NCI-H82 (cell line): ENCODE results near the gene PRIM1.
A peak's percentile ranks its signal among the peaks of the same experiment; 100 is the strongest.
"Not testable (repeated sequence)": the region's sequence is repeated elsewhere in the genome, so short reads cannot be mapped to it uniquely, and the experiment has no call there.

Source experiments
- DNase-seq: peaks from one replicate; lab custom pipeline; 2025; lab: John Stamatoyannopoulos, UW

The PRIM1 gene

GRCh38 chr12:56760460-56760859, 8.3 kb upstream of the PRIM1 start:
- no peak for DNase-seq

- DNase-seq, result no peak
Observed at GRCh38 chr12:56759263-56759908, 7.3 kb upstream of the PRIM1 start.

GRCh38 chr12:56758728-56759262, 6.7 kb upstream of the PRIM1 start:
- no peak for DNase-seq

GRCh38 chr12:56757971-56758370, 5.8 kb upstream of the PRIM1 start:
- not testable (repeated sequence) for DNase-seq

GRCh38 chr12:56753566-56753965, 1.4 kb upstream of the PRIM1 start:
- DNase-seq, result no peak

GRCh38 chr12:56750596-56750995, 1.5 kb downstream of the PRIM1 start:
- not testable (repeated sequence) for DNase-seq

GRCh38 chr12:56749853-56750252, 2.3 kb downstream of the PRIM1 start:
- DNase-seq, result no peak

- DNase-seq, result no peak
Observed at GRCh38 chr12:56749359-56749758, 2.8 kb downstream of the PRIM1 start.

GRCh38 chr12:56728139-56728861, 23.8 kb downstream of the PRIM1 start:
- DNase-seq, result no peak

- not testable (repeated sequence) for DNase-seq
Observed at GRCh38 chr12:56726196-56726675, 25.9 kb downstream of the PRIM1 start.

- no peak for DNase-seq
Observed at GRCh38 chr12:56725723-56726102, 26.4 kb downstream of the PRIM1 start.

- DNase-seq, result peak; percentile 99
Observed at GRCh38 chr12:56724972-56725722, 27.0 kb downstream of the PRIM1 start, which contains the start of gene NACA. Gene NACA, minus strand, starts transcription at chr12:56725299. Its CDS starts 778 bp downstream, at chr12:56724521.

GRCh38 chr12:56724701-56724971, 27.5 kb downstream of the PRIM1 start:
- DNase-seq, result no peak

- no peak for DNase-seq
Observed at GRCh38 chr12:56723889-56724700, 28.0 kb downstream of the PRIM1 start.

- DNase-seq, result peak; percentile 36
Observed at GRCh38 chr12:56723352-56723751, 28.8 kb downstream of the PRIM1 start.

GRCh38 chr12:56722832-56723231, 29.3 kb downstream of the PRIM1 start:
- no peak for DNase-seq

- DNase-seq, result no peak
Observed at GRCh38 chr12:56721721-56722120, 30.4 kb downstream of the PRIM1 start.

GRCh38 chr12:56721216-56721615, 30.9 kb downstream of the PRIM1 start:
- DNase-seq, result no peak

- no peak for DNase-seq
Observed at GRCh38 chr12:56720731-56721151, 31.4 kb downstream of the PRIM1 start.

- no peak for DNase-seq
Observed at GRCh38 chr12:56719056-56719455, 33.1 kb downstream of the PRIM1 start.

GRCh38 chr12:56718636-56719035, 33.5 kb downstream of the PRIM1 start:
- no peak for DNase-seq

GRCh38 chr12:56718149-56718548, 34.0 kb downstream of the PRIM1 start:
- no peak for DNase-seq
